Measurements from ENCODE around the gene DSTYK. TPM values are rescaled to one million over a fixed set of nuclear protein-coding genes. Genes with fewer than 3 reads are reported as not detected.

DSTYK gene
- polyA plus RNA-seq, 1 of the 3 experiments (the other 2 are of a cell fraction), result 4.4 TPM

DNA sequence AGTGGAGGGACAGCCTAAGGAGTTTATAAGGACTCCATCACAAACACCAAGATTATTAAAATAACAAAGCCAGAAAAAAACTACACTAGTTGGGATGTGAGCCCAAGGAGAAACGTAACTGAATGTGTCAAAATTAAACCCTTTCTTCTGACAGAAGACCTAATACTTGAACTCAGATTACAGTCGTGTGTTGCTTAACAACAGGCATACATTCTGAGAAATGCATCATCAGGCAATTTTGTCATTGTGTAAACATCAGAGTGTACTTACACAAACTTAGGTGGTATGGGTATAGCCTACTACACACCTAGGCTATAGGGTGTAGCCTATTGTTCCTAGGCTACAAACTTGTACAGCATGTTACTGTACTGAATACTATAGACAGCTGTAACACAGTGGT is 23.4 kb downstream of the DSTYK start:
- POLR2A ChIA-PET, result no interaction called here
- 91% methylated on average over 2 of the region's 2 CpGs for WGBS (ENCODE audit: low lambda C conversion rate)
- H4K20me1 ChIP-seq (ENCODE audit: insufficient read depth), result no peaks in the 10 kb centered on the region
- no peaks in the 10 kb centered on the region for H3K27me3 ChIP-seq (ENCODE audit: insufficient read depth)
- no peak overlapping the region for H3K27ac ChIP-seq (ENCODE audit: low read depth in 2 of 2, low read length in 1 of 2)
- H3K36me3 ChIP-seq (replicated peaks in 1 of 2; ENCODE audit: control insufficient read depth in 1 of 2, insufficient read depth in 2 of 2, low read length in 1 of 2), result peaks cover 5 to 7% of the 10 kb centered on the region in 2 experiments
- no peaks in the 10 kb centered on the region for H3K9me2 ChIP-seq
- CTCF ChIA-PET, result interaction anchor here (0.9 kb wide), 1 partner anchor 137 kb away, joined by 3 read pairs; no protein-coding TSS in a partner anchor
- peaks cover 3% of the 10 kb centered on the region for H3F3A ChIP-seq (replicated peaks; ENCODE audit: insufficient read depth)
- peaks cover 13 to 17% of the 10 kb centered on the region in 2 experiments; a peak in 3 of 4 replicates for H3K4me1 ChIP-seq (ENCODE audit: control insufficient read depth in 1 of 2, insufficient read depth in 2 of 2, low read depth in 1 of 2, low read length in 1 of 2)
- H3K79me2 ChIP-seq (ENCODE audit: insufficient read depth), result peaks cover 42% of the 10 kb centered on the region
- H2AFZ ChIP-seq (ENCODE audit: low read depth), result no peak overlapping the region
- H3K9me3 ChIP-seq, result no peaks in the 10 kb centered on the region
- H3K9ac ChIP-seq, result no peak overlapping the region
- no peak overlapping the region for H3K4me2 ChIP-seq
- TF ChIP-seq, protein P1, sequence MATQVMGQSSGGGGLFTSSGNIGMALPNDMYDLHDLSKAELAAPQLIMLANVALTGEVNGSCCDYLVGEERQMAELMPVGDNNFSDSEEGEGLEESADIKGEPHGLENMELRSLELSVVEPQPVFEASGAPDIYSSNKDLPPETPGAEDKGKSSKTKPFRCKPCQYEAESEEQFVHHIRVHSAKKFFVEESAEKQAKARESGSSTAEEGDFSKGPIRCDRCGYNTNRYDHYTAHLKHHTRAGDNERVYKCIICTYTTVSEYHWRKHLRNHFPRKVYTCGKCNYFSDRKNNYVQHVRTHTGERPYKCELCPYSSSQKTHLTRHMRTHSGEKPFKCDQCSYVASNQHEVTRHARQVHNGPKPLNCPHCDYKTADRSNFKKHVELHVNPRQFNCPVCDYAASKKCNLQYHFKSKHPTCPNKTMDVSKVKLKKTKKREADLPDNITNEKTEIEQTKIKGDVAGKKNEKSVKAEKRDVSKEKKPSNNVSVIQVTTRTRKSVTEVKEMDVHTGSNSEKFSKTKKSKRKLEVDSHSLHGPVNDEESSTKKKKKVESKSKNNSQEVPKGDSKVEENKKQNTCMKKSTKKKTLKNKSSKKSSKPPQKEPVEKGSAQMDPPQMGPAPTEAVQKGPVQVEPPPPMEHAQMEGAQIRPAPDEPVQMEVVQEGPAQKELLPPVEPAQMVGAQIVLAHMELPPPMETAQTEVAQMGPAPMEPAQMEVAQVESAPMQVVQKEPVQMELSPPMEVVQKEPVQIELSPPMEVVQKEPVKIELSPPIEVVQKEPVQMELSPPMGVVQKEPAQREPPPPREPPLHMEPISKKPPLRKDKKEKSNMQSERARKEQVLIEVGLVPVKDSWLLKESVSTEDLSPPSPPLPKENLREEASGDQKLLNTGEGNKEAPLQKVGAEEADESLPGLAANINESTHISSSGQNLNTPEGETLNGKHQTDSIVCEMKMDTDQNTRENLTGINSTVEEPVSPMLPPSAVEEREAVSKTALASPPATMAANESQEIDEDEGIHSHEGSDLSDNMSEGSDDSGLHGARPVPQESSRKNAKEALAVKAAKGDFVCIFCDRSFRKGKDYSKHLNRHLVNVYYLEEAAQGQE (IDR thresholded peaks at IDR 0.05; ENCODE audit: low read depth, low read length), result no peak
- no peak for DNase-seq
- H3K4me3 ChIP-seq (ENCODE audit: low read depth in 2 of 2, low read length in 1 of 2), result no peak overlapping the region

DNA sequence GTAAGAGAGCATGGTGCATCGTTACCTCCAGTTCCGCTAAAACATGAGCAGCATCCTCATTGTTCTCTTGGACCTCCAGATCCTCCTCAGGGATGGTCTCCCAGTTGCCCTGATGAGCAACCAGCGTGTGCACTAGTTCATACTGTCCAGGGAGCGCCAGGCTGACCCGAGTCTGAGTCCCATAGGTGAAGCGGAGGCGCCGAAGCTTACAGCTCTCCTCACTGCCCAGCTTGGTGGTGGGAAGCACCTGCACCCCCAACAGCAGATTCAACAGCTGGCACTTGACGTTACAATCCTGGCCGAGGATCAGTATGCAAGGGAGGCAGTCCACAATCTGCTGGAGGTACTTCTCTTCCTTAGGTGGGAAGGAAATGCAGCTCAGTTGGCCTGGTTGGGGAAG is 24.1 kb downstream of the DSTYK start:
- H3K4me3 ChIP-seq (ENCODE audit: low read depth in 2 of 2, low read length in 1 of 2), result no peak overlapping the region
- CTCF ChIA-PET, result no interaction called here
- WGBS (ENCODE audit: low lambda C conversion rate), result 95% methylated on average over 10 of the region's 10 CpGs

DNA sequence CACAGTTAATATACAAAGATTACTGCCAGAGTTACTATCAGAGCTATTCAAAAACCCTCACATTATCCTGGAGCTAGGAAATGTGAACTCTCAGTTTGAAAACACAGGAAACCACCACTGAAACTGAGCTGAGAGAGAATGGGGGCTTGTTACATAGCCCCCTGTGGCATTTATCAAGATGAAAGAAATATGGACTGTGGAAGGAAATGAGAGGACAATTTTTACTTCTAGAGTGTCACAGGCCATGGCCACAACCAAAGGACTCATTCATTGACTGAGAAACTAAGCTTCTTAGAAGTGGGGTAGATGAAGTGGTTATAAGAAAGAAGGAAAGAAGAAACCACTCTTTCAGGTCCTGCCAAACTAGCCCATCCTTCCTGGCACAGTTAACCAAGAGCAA is 25.3 kb downstream of the DSTYK start:
- no peak for DNase-seq
- Histone ChIP-seq H3K4me2 (no peak overlapping the region), H3K79me2 (ENCODE audit: insufficient read depth) (peaks cover 43% of the 10 kb centered on the region), H3K4me3 (ENCODE audit: low read depth in 2 of 2, low read length in 1 of 2) (no peak overlapping the region), H3K9ac (no peak overlapping the region), H3K4me1 (ENCODE audit: control insufficient read depth in 1 of 2, insufficient read depth in 2 of 2, low read depth in 1 of 2, low read length in 1 of 2) (peaks cover 4 to 13% of the 10 kb centered on the region in 2 experiments; a peak in 3 of 4 replicates), H4K20me1 (ENCODE audit: insufficient read depth) (no peaks in the 10 kb centered on the region), H3F3A (replicated peaks; ENCODE audit: insufficient read depth) (peaks cover 3% of the 10 kb centered on the region), H2AFZ (ENCODE audit: low read depth) (no peak overlapping the region), H3K27ac (ENCODE audit: low read depth in 2 of 2, low read length in 1 of 2) (no peak overlapping the region), H3K9me3 (no peaks in the 10 kb centered on the region), H3K9me2 (no peaks in the 10 kb centered on the region), H3K27me3 (ENCODE audit: insufficient read depth) (no peaks in the 10 kb centered on the region), H3K36me3 (replicated peaks in 1 of 2; ENCODE audit: control insufficient read depth in 1 of 2, insufficient read depth in 2 of 2, low read length in 1 of 2) (peaks cover 7 to 11% of the 10 kb centered on the region in 2 experiments)
- ChIA-PET POLR2A (no interaction called here), CTCF (interaction anchor here (0.6 kb wide), 2 partner anchors 12 to 101 kb away, joined by 3 to 4 read pairs; no protein-coding TSS in a partner anchor)
- TF ChIP-seq NFIC (IDR thresholded peaks at IDR 0.05; ENCODE audit: borderline replicate concordance) (no peak), SIN3A (IDR thresholded peaks at IDR 0.05; ENCODE audit: borderline replicate concordance, low read depth, low read length) (no peak), EZH2phosphoT487 (IDR thresholded peaks at IDR 0.05; ENCODE audit: borderline replicate concordance, low read depth) (no peak), RAD21 (IDR thresholded peaks at IDR 0.05; ENCODE audit: low read length) (no peak), RCOR1 (IDR thresholded peaks at IDR 0.05; ENCODE audit: low read length) (no peak), ELF1 (IDR thresholded peaks at IDR 0.05) (no peak), RXRA (IDR thresholded peaks at IDR 0.05; ENCODE audit: borderline replicate concordance, low read depth) (no peak), RFX5 (IDR thresholded peaks at IDR 0.05; ENCODE audit: low read length) (no peak), CHD2 (IDR thresholded peaks at IDR 0.05; ENCODE audit: low read length, partially characterized antibody) (no peak), FOXM1 (IDR thresholded peaks at IDR 0.05; ENCODE audit: low read depth) (no peak), FOSL2 (IDR thresholded peaks at IDR 0.05; ENCODE audit: borderline replicate concordance, low read depth) (no peak), FOXJ3 (CRISPR knock-in tag; IDR thresholded peaks at IDR 0.05) (no peak), SMC3 (IDR thresholded peaks at IDR 0.05; ENCODE audit: low read depth, low read length) (no peak), GABPA (IDR thresholded peaks at IDR 0.05; ENCODE audit: low read depth) (no peak), EP300 (IDR thresholded peaks at IDR 0.05; ENCODE audit: borderline replicate concordance in 1 of 2, low read depth in 1 of 2, low read length in 1 of 2) (no peak)
- TF ChIP-seq, protein P2, sequence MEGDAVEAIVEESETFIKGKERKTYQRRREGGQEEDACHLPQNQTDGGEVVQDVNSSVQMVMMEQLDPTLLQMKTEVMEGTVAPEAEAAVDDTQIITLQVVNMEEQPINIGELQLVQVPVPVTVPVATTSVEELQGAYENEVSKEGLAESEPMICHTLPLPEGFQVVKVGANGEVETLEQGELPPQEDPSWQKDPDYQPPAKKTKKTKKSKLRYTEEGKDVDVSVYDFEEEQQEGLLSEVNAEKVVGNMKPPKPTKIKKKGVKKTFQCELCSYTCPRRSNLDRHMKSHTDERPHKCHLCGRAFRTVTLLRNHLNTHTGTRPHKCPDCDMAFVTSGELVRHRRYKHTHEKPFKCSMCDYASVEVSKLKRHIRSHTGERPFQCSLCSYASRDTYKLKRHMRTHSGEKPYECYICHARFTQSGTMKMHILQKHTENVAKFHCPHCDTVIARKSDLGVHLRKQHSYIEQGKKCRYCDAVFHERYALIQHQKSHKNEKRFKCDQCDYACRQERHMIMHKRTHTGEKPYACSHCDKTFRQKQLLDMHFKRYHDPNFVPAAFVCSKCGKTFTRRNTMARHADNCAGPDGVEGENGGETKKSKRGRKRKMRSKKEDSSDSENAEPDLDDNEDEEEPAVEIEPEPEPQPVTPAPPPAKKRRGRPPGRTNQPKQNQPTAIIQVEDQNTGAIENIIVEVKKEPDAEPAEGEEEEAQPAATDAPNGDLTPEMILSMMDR (IDR thresholded peaks at IDR 0.05), result no peak

More for the DNA sequence above, 24.1 kb downstream of the DSTYK start:
- TF ChIP-seq NFIC (IDR thresholded peaks at IDR 0.05; ENCODE audit: borderline replicate concordance) (no peak), FOXJ3 (CRISPR knock-in tag; IDR thresholded peaks at IDR 0.05) (no peak), TCF12 (IDR thresholded peaks at IDR 0.05) (no peak), YY1 (IDR thresholded peaks at IDR 0.05; ENCODE audit: low read depth) (no peak)
- H3K9me3 ChIP-seq, result no peaks in the 10 kb centered on the region
- DNase-seq, result no peak
- H3K79me2 ChIP-seq (ENCODE audit: insufficient read depth), result peaks cover 37% of the 10 kb centered on the region
- H3K4me2 ChIP-seq, result no peak overlapping the region
- peaks cover 5 to 7% of the 10 kb centered on the region in 2 experiments for H3K36me3 ChIP-seq (replicated peaks in 1 of 2; ENCODE audit: control insufficient read depth in 1 of 2, insufficient read depth in 2 of 2, low read length in 1 of 2)
- H3K9me2 ChIP-seq, result no peaks in the 10 kb centered on the region
- H4K20me1 ChIP-seq (ENCODE audit: insufficient read depth), result no peaks in the 10 kb centered on the region
- POLR2A ChIA-PET, result no interaction called here
- peaks cover 13 to 18% of the 10 kb centered on the region in 2 experiments; a peak in 3 of 4 replicates for H3K4me1 ChIP-seq (ENCODE audit: control insufficient read depth in 1 of 2, insufficient read depth in 2 of 2, low read depth in 1 of 2, low read length in 1 of 2)
- H3K27ac ChIP-seq (ENCODE audit: low read depth in 2 of 2, low read length in 1 of 2), result no peak overlapping the region
- H2AFZ ChIP-seq (ENCODE audit: low read depth), result no peak overlapping the region
- no peaks in the 10 kb centered on the region for H3K27me3 ChIP-seq (ENCODE audit: insufficient read depth)
- H3F3A ChIP-seq (replicated peaks; ENCODE audit: insufficient read depth), result peaks cover 3% of the 10 kb centered on the region
- no peak overlapping the region for H3K9ac ChIP-seq

Measured in SK-N-SH (cell line).